ENCODE measurements around the gene OMA1.

Gene OMA1

GRCh38 chr1:58469016-58469415 lies 77.5 kb downstream of the OMA1 start:
- no peaks in the 10 kb centered on the region for H3K9me3 ChIP-seq (replicated peaks; ENCODE audit: insufficient read depth, low read length)
- H3K27me3 ChIP-seq (replicated peaks; ENCODE audit: insufficient read depth, low read length) = no peaks in the 10 kb centered on the region
- no peaks in the 10 kb centered on the region for H3F3A ChIP-seq (ENCODE audit: insufficient read depth, low read length)
- no peaks in the 10 kb centered on the region for H4K20me1 ChIP-seq (ENCODE audit: insufficient read depth, low read length)
- H2AFZ ChIP-seq (ENCODE audit: low read length) = no peak overlapping the region
- H3K36me3 ChIP-seq (replicated peaks; ENCODE audit: insufficient read depth, low read length) = no peaks in the 10 kb centered on the region
- H3K9me2 ChIP-seq (replicated peaks; ENCODE audit: insufficient read depth, low read length) = no peaks in the 10 kb centered on the region
- no peaks in the 10 kb centered on the region for H3K79me2 ChIP-seq (ENCODE audit: low read length)
- H3K4me3 ChIP-seq (ENCODE audit: low read length) = no peak overlapping the region
- DNase-seq = no peak
- no peaks in the 10 kb centered on the region for H3K4me1 ChIP-seq (ENCODE audit: low read length)
- no peak for TF ChIP-seq EZH2phosphoT487 (IDR thresholded peaks at IDR 0.05; ENCODE audit: low read length)
- TF ChIP-seq EZH2 (optimal IDR thresholded peaks at IDR 0.05; ENCODE audit: low read depth, low read length) = no peak
- no peak overlapping the region for H3K9ac ChIP-seq (ENCODE audit: low read length)
- no peak overlapping the region for H3K4me2 ChIP-seq (ENCODE audit: low read depth, low read length)
- no peak overlapping the region for H3K27ac ChIP-seq (ENCODE audit: low read length)

GRCh38 chr1:58468612-58469011 lies 77.9 kb downstream of the OMA1 start:
- Histone ChIP-seq H3K79me2 (ENCODE audit: low read length) (no peaks in the 10 kb centered on the region), H2AFZ (ENCODE audit: low read length) (no peak overlapping the region), H3K4me2 (ENCODE audit: low read depth, low read length) (no peak overlapping the region), H3K27ac (ENCODE audit: low read length) (no peak overlapping the region), H3K9me3 (replicated peaks; ENCODE audit: insufficient read depth, low read length) (no peaks in the 10 kb centered on the region), H3K4me1 (ENCODE audit: low read length) (no peaks in the 10 kb centered on the region), H4K20me1 (ENCODE audit: insufficient read depth, low read length) (no peaks in the 10 kb centered on the region), H3K36me3 (replicated peaks; ENCODE audit: insufficient read depth, low read length) (no peaks in the 10 kb centered on the region), H3F3A (ENCODE audit: insufficient read depth, low read length) (no peaks in the 10 kb centered on the region), H3K9me2 (replicated peaks; ENCODE audit: insufficient read depth, low read length) (no peaks in the 10 kb centered on the region), H3K9ac (ENCODE audit: low read length) (no peak overlapping the region), H3K4me3 (ENCODE audit: low read length) (no peak overlapping the region), H3K27me3 (replicated peaks; ENCODE audit: insufficient read depth, low read length) (no peaks in the 10 kb centered on the region)
- TF ChIP-seq CTCF (IDR thresholded peaks at IDR 0.05; ENCODE audit: low read length) (no peak), EZH2phosphoT487 (IDR thresholded peaks at IDR 0.05; ENCODE audit: low read length) (no peak)
- no peak for DNase-seq

DNA sequence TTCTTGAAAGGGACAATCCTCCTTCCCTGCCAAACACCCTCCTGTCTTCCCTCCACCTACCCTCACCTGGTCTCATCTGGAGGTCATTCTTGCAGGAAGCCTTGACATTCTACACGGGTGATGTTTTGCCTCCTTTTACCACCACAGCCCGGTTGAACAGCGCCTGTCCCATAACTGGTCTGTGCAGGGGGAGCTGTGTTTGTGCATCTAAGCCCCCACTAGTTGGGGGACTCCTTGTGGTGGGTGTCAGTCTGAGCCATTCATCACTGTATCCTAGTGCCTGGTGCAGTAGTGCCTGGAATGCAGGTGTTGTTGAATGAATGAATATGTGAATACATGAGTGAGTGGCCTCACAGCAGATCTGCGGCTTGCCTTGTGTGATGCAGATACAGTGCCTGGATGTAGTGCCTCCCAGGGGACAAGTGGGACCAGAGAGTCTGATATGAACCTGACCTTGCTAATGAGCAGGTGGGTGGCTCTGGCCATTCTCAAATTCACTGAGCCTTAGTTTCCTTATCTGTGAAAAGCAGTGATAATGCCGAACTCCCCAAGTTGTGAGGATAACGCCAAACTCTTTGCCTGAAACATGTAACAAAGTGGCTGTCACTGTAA lies 79.8 kb downstream of the OMA1 start:
- Histone ChIP-seq H3K27me3 (replicated peaks; ENCODE audit: insufficient read depth, low read length) (no peaks in the 10 kb centered on the region), H3K79me2 (ENCODE audit: low read length) (no peaks in the 10 kb centered on the region), H3K27ac (ENCODE audit: low read length) (no peak overlapping the region), H3K9ac (ENCODE audit: low read length) (no peak overlapping the region), H3K36me3 (replicated peaks; ENCODE audit: insufficient read depth, low read length) (no peaks in the 10 kb centered on the region), H2AFZ (ENCODE audit: low read length) (no peak overlapping the region), H3K4me3 (ENCODE audit: low read length) (no peak overlapping the region), H4K20me1 (ENCODE audit: insufficient read depth, low read length) (no peaks in the 10 kb centered on the region), H3K4me2 (ENCODE audit: low read depth, low read length) (no peak overlapping the region), H3K9me3 (replicated peaks; ENCODE audit: insufficient read depth, low read length) (no peaks in the 10 kb centered on the region), H3F3A (ENCODE audit: insufficient read depth, low read length) (no peaks in the 10 kb centered on the region), H3K4me1 (ENCODE audit: low read length) (no peaks in the 10 kb centered on the region), H3K9me2 (replicated peaks; ENCODE audit: insufficient read depth, low read length) (no peaks in the 10 kb centered on the region)
- TF ChIP-seq CTCF (IDR thresholded peaks at IDR 0.05; ENCODE audit: low read length) (no peak), EZH2 (optimal IDR thresholded peaks at IDR 0.05; ENCODE audit: low read depth, low read length) (no peak), EZH2phosphoT487 (IDR thresholded peaks at IDR 0.05; ENCODE audit: low read length) (no peak)
- DNase-seq = no peak

DNA sequence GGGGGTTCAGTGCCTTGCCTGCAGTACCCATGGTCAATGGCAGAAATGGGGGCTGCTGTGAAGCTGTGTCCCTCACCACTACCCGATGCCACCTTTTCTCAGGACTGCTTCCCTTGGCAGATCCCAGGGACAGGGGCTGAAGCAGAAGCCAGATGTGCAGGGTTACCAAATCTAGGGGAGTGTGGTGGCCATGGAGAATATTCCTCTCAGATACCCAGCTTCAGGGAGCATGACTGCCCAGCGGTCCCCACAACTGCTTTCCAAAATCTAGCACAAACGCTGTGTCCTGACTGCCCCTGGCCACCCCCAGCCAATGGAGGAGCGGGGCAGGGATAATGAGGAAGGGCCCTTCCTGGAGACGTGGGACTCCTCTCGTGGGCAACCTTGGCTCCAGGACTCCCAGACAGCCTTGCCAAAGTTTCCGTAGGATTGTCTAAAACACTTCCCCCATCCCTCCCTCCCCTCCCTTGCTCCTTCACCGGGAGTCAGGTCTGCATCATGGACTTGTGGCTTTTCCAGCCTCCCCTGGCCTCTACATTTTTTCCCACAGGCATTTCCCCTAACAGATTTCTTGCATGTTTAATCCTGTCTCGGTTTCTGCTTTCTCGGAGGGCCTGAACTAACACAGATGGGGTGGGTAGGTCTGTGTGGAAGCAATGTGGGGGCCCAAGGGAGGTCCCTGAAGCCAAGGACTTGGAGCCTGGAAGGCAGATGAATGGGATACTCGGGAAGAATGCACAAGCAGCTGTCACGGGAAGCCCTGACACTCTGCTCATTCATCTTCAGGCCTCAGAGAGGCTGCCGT lies 80.5 kb downstream of the OMA1 start:
- Histone ChIP-seq H3K9ac (ENCODE audit: low read length) (no peak overlapping the region), H3K79me2 (ENCODE audit: low read length) (no peaks in the 10 kb centered on the region), H3K9me2 (replicated peaks; ENCODE audit: insufficient read depth, low read length) (no peaks in the 10 kb centered on the region), H3K9me3 (replicated peaks; ENCODE audit: insufficient read depth, low read length) (no peaks in the 10 kb centered on the region), H3K36me3 (replicated peaks; ENCODE audit: insufficient read depth, low read length) (no peaks in the 10 kb centered on the region), H2AFZ (ENCODE audit: low read length) (no peak overlapping the region), H3K4me2 (ENCODE audit: low read depth, low read length) (no peak overlapping the region), H3K4me1 (ENCODE audit: low read length) (no peaks in the 10 kb centered on the region), H3F3A (ENCODE audit: insufficient read depth, low read length) (no peaks in the 10 kb centered on the region), H3K27me3 (replicated peaks; ENCODE audit: insufficient read depth, low read length) (no peaks in the 10 kb centered on the region), H3K4me3 (ENCODE audit: low read length) (no peak overlapping the region), H3K27ac (ENCODE audit: low read length) (no peak overlapping the region), H4K20me1 (ENCODE audit: insufficient read depth, low read length) (no peaks in the 10 kb centered on the region)
- TF ChIP-seq CTCF (IDR thresholded peaks at IDR 0.05; ENCODE audit: low read length) = no peak
- TF ChIP-seq EZH2phosphoT487 (IDR thresholded peaks at IDR 0.05; ENCODE audit: low read length) = no peak
- TF ChIP-seq EZH2 (optimal IDR thresholded peaks at IDR 0.05; ENCODE audit: low read depth, low read length) = no peak
- DNase-seq = no peak
